PC-9 (cell line): ENCODE results near the gene CAPZB. TPM values are rescaled to one million over a fixed set of nuclear protein-coding genes. Genes with fewer than 3 reads are reported as not detected.

Experiments used
- BruUV-seq: library from RNA; stranded (reverse); fragments of 400-500 nt; replicated peaks from 2 replicates; lab custom pipeline; 2021; lab: Mats Ljungman, UMichigan
- CTCF ChIA-PET: fragments of 300-600 bp; sonication (Branson Sonifier 250); formaldehyde crosslinking; loops from one replicate; lab custom pipeline; 2022; ENCODE audit warnings: antibody characterized with exemption; lab: Charles Lee
- POLR2A ChIA-PET: fragments of 300-600 bp; sonication (Branson Sonifier 250); formaldehyde crosslinking; loops from one replicate; lab custom pipeline; 2022; ENCODE audit warnings: antibody characterized with exemption; ENCODE audit not compliant: unreplicated experiment; lab: Charles Lee
- DNase-seq, 2 experiments: peaks; one replicate each; pipeline versions ENCODE4 v3.0.0 to v3.0.0-alpha.2; 2015 to 2022; ENCODE audit warnings: mixed read lengths in 1 of 2
- H2AFZ ChIP-seq: fragments of 200-600 bp; sonication (generic); 2 replicates; pipeline ENCODE4 v1.8.1; 2017; ENCODE audit warnings: antibody characterized with exemption
- H3F3A ChIP-seq: fragments of 200-600 bp; sonication (generic); 2 replicates; pipeline ENCODE4 v1.8.1; 2017; ENCODE audit warnings: antibody characterized with exemption, mild to moderate bottlenecking, low read depth; ENCODE audit not compliant: insufficient read depth
- H3K27ac ChIP-seq: fragments of 200-600 bp; sonication (generic); 2 replicates; pipeline ENCODE4 v1.6.1; 2016; ENCODE audit warnings: mixed run types
- H3K27me3 ChIP-seq: fragments of 200-600 bp; sonication (generic); 2 replicates; pipeline ENCODE4 v1.6.1; 2016; ENCODE audit warnings: low read depth, mixed run types; ENCODE audit not compliant: insufficient read depth
- H3K36me3 ChIP-seq: fragments of 200-600 bp; sonication (generic); 2 replicates; pipeline ENCODE4 v1.6.1; 2016; ENCODE audit warnings: low read depth, mixed run types
- H3K4me1 ChIP-seq: fragments of 200-600 bp; sonication (generic); replicated peaks from 2 replicates; pipeline ENCODE4 v1.6.1; 2016; ENCODE audit warnings: mixed run types; ENCODE audit not compliant: insufficient read depth
- H3K4me2 ChIP-seq: fragments of 200-600 bp; sonication (generic); 2 replicates; pipeline ENCODE4 v1.6.1; 2017; ENCODE audit warnings: mixed run types
- H3K4me3 ChIP-seq: fragments of 200-600 bp; sonication (generic); 2 replicates; pipeline ENCODE4 v1.6.1; 2016; ENCODE audit warnings: mixed run types
- H3K79me2 ChIP-seq: fragments of 200-600 bp; sonication (generic); 2 replicates; pipeline ENCODE4 v1.6.1; 2017; ENCODE audit warnings: low read depth, mixed run types
- H3K9me2 ChIP-seq: fragments of 200-600 bp; sonication (generic); 2 replicates; pipeline ENCODE4 v1.8.1; 2017; ENCODE audit warnings: mild to moderate bottlenecking; ENCODE audit not compliant: insufficient read depth
- H3K9me3 ChIP-seq: fragments of 200-600 bp; sonication (generic); 2 replicates; pipeline ENCODE4 v1.8.1; 2016; ENCODE audit warnings: low read depth; ENCODE audit not compliant: insufficient read depth
- H4K20me1 ChIP-seq: fragments of 200-600 bp; sonication (generic); 2 replicates; pipeline ENCODE4 v1.8.1; 2017; ENCODE audit not compliant: insufficient read depth
- EZH2 ChIP-seq: fragments of 200-600 bp; sonication (generic); IDR thresholded peaks from 2 replicates; pipeline ENCODE4 v1.8.0; 2017; ENCODE audit warnings: antibody characterized with exemption, low read depth
- intact Hi-C: fragments of 100-400 bp; cut with micrococcal nuclease; formaldehyde crosslinking; loops from one replicate; pipeline ENCODE4 v1.10.0; 2022; ENCODE audit not compliant: unreplicated experiment
- total RNA-seq: library from RNA; stranded (reverse); gene quantifications from 2 replicates; pipeline ENCODE4 v1.2.3, GENCODE V29; 2021
- TF ChIP-seq, protein P1 (sequence below): fragments of 200-600 bp; sonication (generic); conservative IDR thresholded peaks from 2 replicates; pipeline ENCODE4 v1.6.1; 2017; ENCODE audit warnings: mixed run types, antibody characterized with exemption, mild to moderate bottlenecking, moderate library complexity

The CAPZB gene
- total RNA-seq, 1 experiment from 2014 or later, result 222 TPM

DNA sequence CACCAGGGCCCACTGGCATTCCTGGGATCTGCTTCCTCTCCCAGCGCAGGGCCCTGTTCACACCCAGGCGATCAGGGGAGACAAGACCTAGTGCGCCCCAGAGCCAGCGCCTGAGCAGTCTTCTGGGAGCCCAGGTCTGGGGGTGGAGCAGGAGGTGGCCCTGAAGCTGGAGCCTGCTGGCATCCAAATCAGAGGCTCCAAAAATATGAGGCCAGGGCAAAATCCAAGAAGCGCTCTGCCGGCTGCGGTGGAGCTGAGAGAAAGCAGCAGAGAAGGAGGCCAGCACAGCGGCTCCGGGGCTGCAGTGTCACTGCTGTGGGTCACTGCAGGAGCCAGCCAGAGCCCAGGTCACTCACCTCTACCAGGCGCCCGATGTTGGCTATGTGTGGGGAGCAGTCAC lies 140.5 kb downstream of the CAPZB start:
- Histone ChIP-seq H3F3A (peaks cover 3% of the 10 kb centered on the region; the same call in 1 of the 2 replicates), H3K4me3 (no peak overlapping the region), H2AFZ (no peak overlapping the region), H3K4me1 (no peaks in the 10 kb centered on the region), H3K27me3 (no peaks in the 10 kb centered on the region), H3K79me2 (no peaks in the 10 kb centered on the region), H3K9me3 (no peaks in the 10 kb centered on the region), H4K20me1 (no peaks in the 10 kb centered on the region; the same call in 1 of the 2 replicates), H3K36me3 (no peaks in the 10 kb centered on the region), H3K4me2 (no peak overlapping the region), H3K9me2 (no peaks in the 10 kb centered on the region), H3K27ac (no peak overlapping the region)
- DNase-seq, result no peak
- TF ChIP-seq, protein P1, sequence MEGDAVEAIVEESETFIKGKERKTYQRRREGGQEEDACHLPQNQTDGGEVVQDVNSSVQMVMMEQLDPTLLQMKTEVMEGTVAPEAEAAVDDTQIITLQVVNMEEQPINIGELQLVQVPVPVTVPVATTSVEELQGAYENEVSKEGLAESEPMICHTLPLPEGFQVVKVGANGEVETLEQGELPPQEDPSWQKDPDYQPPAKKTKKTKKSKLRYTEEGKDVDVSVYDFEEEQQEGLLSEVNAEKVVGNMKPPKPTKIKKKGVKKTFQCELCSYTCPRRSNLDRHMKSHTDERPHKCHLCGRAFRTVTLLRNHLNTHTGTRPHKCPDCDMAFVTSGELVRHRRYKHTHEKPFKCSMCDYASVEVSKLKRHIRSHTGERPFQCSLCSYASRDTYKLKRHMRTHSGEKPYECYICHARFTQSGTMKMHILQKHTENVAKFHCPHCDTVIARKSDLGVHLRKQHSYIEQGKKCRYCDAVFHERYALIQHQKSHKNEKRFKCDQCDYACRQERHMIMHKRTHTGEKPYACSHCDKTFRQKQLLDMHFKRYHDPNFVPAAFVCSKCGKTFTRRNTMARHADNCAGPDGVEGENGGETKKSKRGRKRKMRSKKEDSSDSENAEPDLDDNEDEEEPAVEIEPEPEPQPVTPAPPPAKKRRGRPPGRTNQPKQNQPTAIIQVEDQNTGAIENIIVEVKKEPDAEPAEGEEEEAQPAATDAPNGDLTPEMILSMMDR, result no peak
- TF ChIP-seq EZH2, result no peak
- no TSS peak for BruUV-seq
- ChIA-PET POLR2A (no interaction called here), CTCF (no interaction called here)
- intact Hi-C loops, result loop anchor here (5.0 to 10.0 kb wide), 2 partner anchors 240 to 307 kb away; no protein-coding TSS in a partner anchor

DNA sequence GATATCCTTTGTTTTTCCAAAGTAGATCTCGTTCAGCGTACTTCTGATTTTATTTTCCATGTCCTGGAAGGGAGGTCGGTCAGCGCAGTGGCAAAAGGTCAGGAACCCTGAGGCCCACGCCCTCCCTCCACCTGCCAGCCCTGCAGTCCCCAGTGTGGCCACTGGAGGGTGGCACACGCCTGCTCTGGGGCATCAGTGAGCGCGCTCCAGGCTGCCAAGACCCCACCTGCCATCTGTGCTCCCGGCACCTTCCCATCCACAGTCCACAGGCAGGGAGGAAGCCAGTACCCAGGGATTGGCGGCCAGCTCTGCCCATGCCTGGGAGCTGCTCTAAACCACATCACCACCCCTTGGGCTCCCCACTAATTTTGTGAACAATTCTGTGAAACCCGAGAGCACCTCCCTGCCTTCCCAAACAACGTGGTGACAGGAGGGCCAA lies 140.9 kb downstream of the CAPZB start:
- peaks cover 3% of the 10 kb centered on the region; the same call in 1 of the 2 replicates for H3F3A ChIP-seq
- H4K20me1 ChIP-seq, result no peaks in the 10 kb centered on the region; the same call in 1 of the 2 replicates
- H3K4me1 ChIP-seq, result no peaks in the 10 kb centered on the region
- no peak overlapping the region for H2AFZ ChIP-seq
- intact Hi-C loops, result loop anchor here (5.0 to 10.0 kb wide), 2 partner anchors 240 to 308 kb away; no protein-coding TSS in a partner anchor
- BruUV-seq, result no TSS peak
- no peaks in the 10 kb centered on the region for H3K9me3 ChIP-seq
- H3K4me2 ChIP-seq, result no peak overlapping the region
- no peak overlapping the region for H3K27ac ChIP-seq
- ChIA-PET POLR2A (no interaction called here), CTCF (no interaction called here)
- no peak overlapping the region for H3K4me3 ChIP-seq
- no peaks in the 10 kb centered on the region for H3K36me3 ChIP-seq
- H3K9me2 ChIP-seq, result no peaks in the 10 kb centered on the region
- H3K79me2 ChIP-seq, result no peaks in the 10 kb centered on the region
- H3K27me3 ChIP-seq, result no peaks in the 10 kb centered on the region
- no peak for TF ChIP-seq EZH2
- TF ChIP-seq, protein P1, result peak; percentile 76
- peak in 1 of 2 experiments; percentile 49 for DNase-seq

DNA sequence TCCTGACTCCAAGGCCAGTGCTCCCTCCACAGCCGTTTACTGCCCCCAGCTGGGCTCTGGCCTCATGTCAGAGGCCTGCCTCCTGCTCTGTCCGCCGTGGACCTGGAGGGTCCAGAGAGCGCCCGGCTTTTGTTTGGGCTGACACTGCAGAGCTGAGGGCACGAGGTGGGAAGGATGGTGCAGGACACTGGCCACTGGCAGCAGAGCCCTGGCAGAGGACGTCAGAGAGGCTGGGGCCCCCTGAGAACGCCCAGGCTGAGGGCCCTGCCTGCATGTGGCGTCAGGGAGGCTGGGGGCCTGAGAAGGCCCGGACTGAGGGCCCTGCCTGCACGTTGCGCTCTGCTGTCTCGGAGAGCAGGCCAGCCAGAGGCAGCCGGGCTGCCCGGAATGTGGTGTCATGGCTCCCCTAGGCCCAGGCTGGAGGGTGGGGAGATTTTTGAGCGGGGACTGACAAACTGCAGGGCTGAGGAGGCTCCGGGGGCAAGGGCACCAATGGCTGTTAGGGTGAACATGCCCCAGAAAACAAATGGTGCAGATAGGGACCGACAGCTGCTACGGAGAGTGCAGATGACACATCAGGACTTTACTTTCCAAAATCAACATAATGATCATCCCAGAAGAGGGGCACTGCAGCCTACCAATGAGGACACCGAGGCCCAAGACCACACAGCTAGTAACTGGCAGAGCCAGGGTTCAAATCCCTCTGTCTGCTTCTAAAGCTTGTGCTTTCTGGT lies 141.6 kb downstream of the CAPZB start:
- intact Hi-C loops, result loop anchor here (5.0 to 10.0 kb wide), 2 partner anchors 241 to 309 kb away; no protein-coding TSS in a partner anchor
- ChIA-PET POLR2A (interaction anchor here (0.5 kb wide), 1 partner anchor 31 kb away, joined by 3 read pairs; no protein-coding TSS in a partner anchor), CTCF (no interaction called here)
- peaks cover 3% of the 10 kb centered on the region; the same call in 1 of the 2 replicates for H3F3A ChIP-seq
- no peaks in the 10 kb centered on the region for H3K27me3 ChIP-seq
- H3K4me2 ChIP-seq, result no peak overlapping the region
- no peaks in the 10 kb centered on the region; the same call in 1 of the 2 replicates for H4K20me1 ChIP-seq
- no peaks in the 10 kb centered on the region for H3K79me2 ChIP-seq
- no peaks in the 10 kb centered on the region for H3K36me3 ChIP-seq
- no peak overlapping the region for H2AFZ ChIP-seq
- no peak overlapping the region for H3K27ac ChIP-seq
- no peaks in the 10 kb centered on the region for H3K9me2 ChIP-seq
- H3K4me3 ChIP-seq, result no peak overlapping the region
- no peaks in the 10 kb centered on the region for H3K9me3 ChIP-seq
- H3K4me1 ChIP-seq, result no peaks in the 10 kb centered on the region
- no peak for TF ChIP-seq EZH2
- TF ChIP-seq, protein P1, result no peak
- no TSS peak for BruUV-seq
- DNase-seq, result no peak
